ENCODE results near the gene ITGA5.

Gene ITGA5

DNA sequence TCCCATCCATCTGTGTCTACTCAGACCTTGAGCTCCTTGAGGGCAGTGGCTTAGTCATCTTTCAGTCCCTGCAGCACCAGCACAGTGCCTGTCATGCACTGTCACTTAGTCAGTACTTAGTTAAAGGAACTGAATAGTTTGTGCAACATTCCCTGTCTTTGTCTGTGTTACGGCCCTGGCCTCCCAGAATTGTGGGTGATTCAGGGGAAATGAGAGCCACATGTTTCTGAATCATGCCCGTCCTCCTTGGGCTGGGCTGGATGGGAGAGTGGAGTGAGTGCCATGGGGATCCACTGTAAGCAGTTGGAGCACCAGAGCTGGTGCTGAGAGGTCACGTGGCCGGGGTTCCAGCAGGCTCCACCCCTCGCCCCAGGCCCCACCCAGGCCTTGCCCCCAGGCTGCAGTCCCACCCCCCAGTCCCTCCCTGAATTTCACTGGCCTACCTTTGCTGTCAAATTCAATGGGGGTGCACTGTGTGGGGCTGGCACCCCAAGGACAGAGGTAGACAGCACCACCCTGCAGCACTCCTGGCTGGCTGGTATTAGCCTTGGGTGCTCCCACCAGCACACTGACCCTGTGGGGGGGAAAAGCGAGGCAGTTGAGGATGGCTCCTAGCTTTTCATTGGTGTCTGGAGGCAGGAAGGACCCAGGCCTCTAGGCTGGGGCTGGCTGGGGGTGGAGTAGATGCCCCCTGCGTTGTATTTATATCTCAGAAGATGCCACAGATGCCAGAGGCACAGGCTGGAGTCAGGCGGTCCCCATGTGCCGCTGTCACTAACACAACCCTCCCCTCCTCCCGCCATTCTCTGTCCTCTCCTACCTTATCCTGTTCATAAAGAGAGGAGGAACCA, 7.5 kb downstream of the ITGA5 start:
- no peak overlapping the region for H3K4me3 ChIP-seq (ENCODE audit: low read depth, low read length)
- TF ChIP-seq, protein P1, sequence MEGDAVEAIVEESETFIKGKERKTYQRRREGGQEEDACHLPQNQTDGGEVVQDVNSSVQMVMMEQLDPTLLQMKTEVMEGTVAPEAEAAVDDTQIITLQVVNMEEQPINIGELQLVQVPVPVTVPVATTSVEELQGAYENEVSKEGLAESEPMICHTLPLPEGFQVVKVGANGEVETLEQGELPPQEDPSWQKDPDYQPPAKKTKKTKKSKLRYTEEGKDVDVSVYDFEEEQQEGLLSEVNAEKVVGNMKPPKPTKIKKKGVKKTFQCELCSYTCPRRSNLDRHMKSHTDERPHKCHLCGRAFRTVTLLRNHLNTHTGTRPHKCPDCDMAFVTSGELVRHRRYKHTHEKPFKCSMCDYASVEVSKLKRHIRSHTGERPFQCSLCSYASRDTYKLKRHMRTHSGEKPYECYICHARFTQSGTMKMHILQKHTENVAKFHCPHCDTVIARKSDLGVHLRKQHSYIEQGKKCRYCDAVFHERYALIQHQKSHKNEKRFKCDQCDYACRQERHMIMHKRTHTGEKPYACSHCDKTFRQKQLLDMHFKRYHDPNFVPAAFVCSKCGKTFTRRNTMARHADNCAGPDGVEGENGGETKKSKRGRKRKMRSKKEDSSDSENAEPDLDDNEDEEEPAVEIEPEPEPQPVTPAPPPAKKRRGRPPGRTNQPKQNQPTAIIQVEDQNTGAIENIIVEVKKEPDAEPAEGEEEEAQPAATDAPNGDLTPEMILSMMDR (IDR thresholded peaks at IDR 0.05; ENCODE audit: low read depth, low read length): no peak

DNA sequence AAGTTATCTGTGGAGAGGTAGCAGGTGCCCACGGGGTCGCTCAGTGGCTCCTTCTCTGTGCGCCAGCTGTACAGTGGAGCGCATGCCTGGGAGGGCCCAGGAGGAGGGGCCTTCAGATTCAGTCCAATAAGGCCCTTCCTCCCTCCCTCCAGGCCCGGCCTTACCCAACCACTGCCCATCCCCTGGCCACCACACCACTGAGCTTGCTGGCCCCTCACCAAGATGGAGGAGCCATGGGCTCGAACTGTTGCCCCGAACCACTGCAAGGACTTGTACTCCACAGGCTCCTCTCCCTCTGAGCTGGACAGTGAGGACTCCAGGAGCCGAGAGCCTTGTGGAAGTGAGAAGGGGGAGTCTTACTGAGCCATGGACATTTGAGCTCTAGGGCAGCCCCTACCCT, 9.8 kb downstream of the ITGA5 start:
- TF ChIP-seq, protein P1 (IDR thresholded peaks at IDR 0.05; ENCODE audit: low read depth, low read length): no peak

DNA sequence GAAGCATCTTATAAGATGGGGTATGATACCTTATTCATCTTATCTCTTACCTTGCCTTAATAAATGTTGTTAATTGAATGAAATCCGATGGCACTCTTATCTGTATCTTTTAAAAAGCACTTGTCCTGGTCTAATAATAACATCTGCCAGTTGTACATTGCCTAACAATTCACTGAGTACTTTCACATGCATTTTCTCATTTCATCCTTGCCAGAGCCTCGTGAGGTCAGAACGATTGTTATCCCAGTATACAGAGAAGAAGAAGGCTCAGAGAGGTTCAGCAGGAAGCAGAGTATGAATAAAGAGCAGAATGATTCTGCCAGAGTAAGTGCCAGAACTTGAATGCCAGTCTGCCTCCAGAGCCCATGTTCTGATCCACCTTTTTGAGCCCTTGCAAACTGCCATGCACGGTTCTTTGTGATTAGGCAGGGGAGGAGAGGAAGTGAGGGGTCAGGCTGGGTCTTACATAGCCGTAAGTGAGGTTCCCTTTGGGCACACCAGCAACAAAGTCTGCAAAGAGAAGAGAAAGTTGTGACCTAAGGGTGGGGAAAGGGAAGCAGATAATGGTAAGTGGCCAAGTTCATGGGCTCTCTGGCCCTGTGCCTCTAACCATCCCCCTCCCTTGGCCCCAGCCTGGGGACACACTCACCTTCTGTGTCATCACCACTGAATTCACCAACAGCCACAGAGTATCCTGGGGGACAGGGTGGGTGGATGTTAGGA, 11.7 kb downstream of the ITGA5 start:
- no peak overlapping the region for H3K4me3 ChIP-seq (ENCODE audit: low read depth, low read length)
- TF ChIP-seq, protein P1 (IDR thresholded peaks at IDR 0.05; ENCODE audit: low read depth, low read length): no peak

More for the DNA sequence above, 9.8 kb downstream of the ITGA5 start:
- no peak overlapping the region for H3K4me3 ChIP-seq (ENCODE audit: low read depth, low read length)

DNA sequence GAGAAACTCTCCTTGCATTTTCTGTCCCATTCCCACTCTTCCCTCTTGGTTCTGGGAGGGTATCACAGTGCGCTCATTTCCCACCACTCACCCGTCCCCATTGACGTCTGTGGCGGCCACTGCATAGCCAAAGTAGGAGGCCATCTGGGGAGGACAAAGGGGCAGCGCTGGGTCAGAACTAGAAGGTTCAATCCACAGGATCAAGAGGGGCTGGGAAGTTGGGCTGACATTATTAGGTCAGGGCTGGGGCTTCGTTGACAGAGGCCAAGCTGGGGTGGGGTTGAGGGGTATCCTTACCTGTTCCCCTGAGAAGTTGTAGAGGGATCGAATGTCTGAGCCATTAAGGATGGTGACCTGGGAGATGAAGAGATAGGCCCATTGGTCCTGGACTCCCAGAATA, 13.5 kb downstream of the ITGA5 start:
- TF ChIP-seq, protein P1 (IDR thresholded peaks at IDR 0.05; ENCODE audit: low read depth, low read length): no peak
- H3K4me3 ChIP-seq (ENCODE audit: low read depth, low read length): no peak overlapping the region

DNA sequence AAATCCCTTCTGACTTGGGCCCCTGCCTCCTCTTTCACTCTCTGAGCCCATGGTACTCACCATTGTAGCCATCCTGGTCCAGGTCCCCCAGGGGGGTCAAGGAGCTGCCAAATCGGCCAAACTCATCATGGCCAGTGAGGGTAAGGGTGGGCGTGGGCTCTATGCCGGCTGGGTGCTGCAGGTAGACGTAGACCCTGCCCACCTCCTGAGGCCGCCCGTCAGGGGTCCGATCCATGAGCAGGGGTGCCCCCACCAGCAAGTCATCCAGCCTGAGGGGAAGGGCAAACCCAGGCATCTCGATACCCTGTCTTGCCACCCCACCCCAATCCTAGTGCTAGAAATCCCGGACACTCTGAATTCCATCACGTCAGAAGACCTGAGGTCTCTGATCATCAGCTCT, 14.0 kb downstream of the ITGA5 start:
- no peak overlapping the region for H3K4me3 ChIP-seq (ENCODE audit: low read depth, low read length)
- TF ChIP-seq, protein P1 (IDR thresholded peaks at IDR 0.05; ENCODE audit: low read depth, low read length): no peak

DNA sequence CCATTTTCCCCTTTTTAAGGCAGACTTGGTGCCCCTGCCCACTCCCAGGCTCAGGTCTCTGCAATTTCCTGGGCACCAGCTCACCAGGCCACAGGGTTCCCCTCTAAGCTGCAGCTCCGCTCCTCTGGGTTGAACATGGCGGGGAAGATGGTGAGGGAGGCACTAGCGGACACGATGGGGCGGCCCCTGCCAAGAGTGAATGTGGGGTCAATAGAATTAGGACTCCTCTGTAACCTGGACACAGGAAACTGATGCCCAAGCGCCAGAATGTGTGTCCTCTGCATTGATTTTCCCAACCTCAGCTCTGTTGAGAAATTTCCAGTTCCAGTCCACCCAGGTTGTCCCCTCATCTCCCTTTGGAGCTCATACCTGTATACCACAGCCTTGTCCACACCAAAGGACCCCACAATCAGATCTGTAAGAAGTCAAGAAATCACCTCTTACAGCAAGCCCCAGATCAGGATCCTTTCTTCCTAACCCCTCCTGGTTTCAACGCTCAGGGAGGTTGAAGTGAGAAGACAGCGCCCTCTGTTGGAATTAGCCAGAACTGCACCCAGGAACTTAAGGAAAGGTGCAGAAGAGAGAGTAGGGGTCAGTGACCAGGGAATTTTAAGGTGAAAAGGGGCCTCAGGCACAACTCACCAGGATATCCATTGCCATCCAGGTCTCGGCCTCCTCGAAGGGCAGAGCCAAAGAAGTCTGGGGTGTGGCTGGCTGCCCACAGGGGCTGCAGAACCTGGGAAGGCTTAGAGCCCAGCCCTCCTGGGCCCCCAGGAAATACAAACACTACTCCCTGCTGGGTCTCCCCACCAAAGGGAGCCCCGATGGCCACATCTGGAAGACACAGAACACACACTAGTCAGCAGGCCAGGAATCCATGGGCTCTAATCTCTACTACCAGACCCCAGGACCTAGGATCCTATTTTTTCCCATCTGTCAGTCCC, 14.7 kb downstream of the ITGA5 start:
- no peak overlapping the region for H3K4me3 ChIP-seq (ENCODE audit: low read depth, low read length)
- TF ChIP-seq, protein P1 (IDR thresholded peaks at IDR 0.05; ENCODE audit: low read depth, low read length): peak; percentile 96

Data from WI38 (cell line).